CD4-positive, alpha-beta T cell treated with Interleukin-17A for 4 hours (primary cell): ENCODE measurements around the gene THSD4.
"Not testable (repeated sequence)": the region's sequence is repeated elsewhere in the genome, so short reads cannot be mapped to it uniquely, and the experiment has no call there.

Source experiments
- DNase-seq: peaks from one replicate; pipeline ENCODE4 v3.0.0-alpha.2; 2020; ENCODE audit warnings: mixed read lengths

The THSD4 gene

GRCh38 chr15:71648095-71648494 is 532.8 kb downstream of the THSD4 start:
- no peak for DNase-seq

GRCh38 chr15:71649894-71650293 is 534.6 kb downstream of the THSD4 start:
- no peak for DNase-seq

- no peak for DNase-seq
Measured at GRCh38 chr15:71650603-71651002, 535.3 kb downstream of the THSD4 start.

GRCh38 chr15:71651750-71652186 is 536.5 kb downstream of the THSD4 start:
- no peak for DNase-seq

GRCh38 chr15:71654042-71654719 is 538.9 kb downstream of the THSD4 start:
- DNase-seq, result no peak

GRCh38 chr15:71654720-71655174 is 539.5 kb downstream of the THSD4 start:
- no peak for DNase-seq

GRCh38 chr15:71656425-71656824 is 541.2 kb downstream of the THSD4 start:
- no peak for DNase-seq

GRCh38 chr15:71657141-71657540 is 541.9 kb downstream of the THSD4 start:
- no peak for DNase-seq

- no peak for DNase-seq
Measured at GRCh38 chr15:71658036-71658435, 542.8 kb downstream of the THSD4 start.

- DNase-seq, result no peak
Measured at GRCh38 chr15:71658827-71659729, 543.8 kb downstream of the THSD4 start.

- no peak for DNase-seq
Measured at GRCh38 chr15:71659730-71660067, 544.4 kb downstream of the THSD4 start.

- DNase-seq, result no peak
Measured at GRCh38 chr15:71660501-71660900, 545.2 kb downstream of the THSD4 start.

- no peak for DNase-seq
Measured at GRCh38 chr15:71662306-71662705, 547.0 kb downstream of the THSD4 start.

- no peak for DNase-seq
Measured at GRCh38 chr15:71664622-71665021, 549.4 kb downstream of the THSD4 start.

- no peak for DNase-seq
Measured at GRCh38 chr15:71666763-71667620, 551.7 kb downstream of the THSD4 start.

GRCh38 chr15:71669688-71670087 is 554.4 kb downstream of the THSD4 start:
- no peak for DNase-seq

GRCh38 chr15:71670222-71670621 is 555.0 kb downstream of the THSD4 start:
- not testable (repeated sequence) for DNase-seq

GRCh38 chr15:71674354-71674753 is 559.1 kb downstream of the THSD4 start:
- DNase-seq, result no peak

- DNase-seq, result no peak
Measured at GRCh38 chr15:71677352-71677751, 562.1 kb downstream of the THSD4 start.

GRCh38 chr15:71677766-71678165 is 562.5 kb downstream of the THSD4 start:
- no peak for DNase-seq

- DNase-seq, result no peak
Measured at GRCh38 chr15:71678191-71678590, 562.9 kb downstream of the THSD4 start.

GRCh38 chr15:71678605-71679004 is 563.3 kb downstream of the THSD4 start:
- DNase-seq, result no peak

GRCh38 chr15:71679223-71679792 is 564.0 kb downstream of the THSD4 start:
- no peak for DNase-seq
